Activated CD8-positive, alpha-beta memory T cell treated with anti-CD3 and anti-CD28 coated beads for 48 hours (primary cell): ENCODE data around the gene DIPK2B.

Source experiments
- DNase-seq, 3 experiments: peaks; one replicate each; pipeline ENCODE4 v3.0.0-alpha.2; 2020; ENCODE audit warnings: low read depth in 2 of 3, low spot score in 2 of 3

Gene DIPK2B

GRCh38 chrX:45200741-45201234, at the start of gene DIPK2B:
Gene DIPK2B, minus strand, starts transcription at chrX:45200876. Its CDS starts 50 bp downstream, at chrX:45200826.
- DNase-seq = no peak

GRCh38 chrX:45240301-45240700, 39.6 kb upstream of the DIPK2B start:
- no peak for DNase-seq

- no peak for DNase-seq
Observed at GRCh38 chrX:45238489-45238888, 37.8 kb upstream of the DIPK2B start.

GRCh38 chrX:45233531-45233930, 32.9 kb upstream of the DIPK2B start:
- no peak for DNase-seq

- no peak for DNase-seq
Observed at GRCh38 chrX:45232139-45232538, 31.5 kb upstream of the DIPK2B start.

GRCh38 chrX:45230410-45230809, 29.7 kb upstream of the DIPK2B start:
- DNase-seq = no peak

- DNase-seq = no peak
Observed at GRCh38 chrX:45229348-45229747, 28.7 kb upstream of the DIPK2B start.

GRCh38 chrX:45228126-45228525, 27.4 kb upstream of the DIPK2B start:
- DNase-seq = no peak

GRCh38 chrX:45208121-45208856, 7.6 kb upstream of the DIPK2B start:
- no peak for DNase-seq

- no peak for DNase-seq
Observed at GRCh38 chrX:45202171-45202570, 1.5 kb upstream of the DIPK2B start.

GRCh38 chrX:45198706-45199105, 2.0 kb downstream of the DIPK2B start:
- DNase-seq = no peak

GRCh38 chrX:45198301-45198700, 2.4 kb downstream of the DIPK2B start:
- DNase-seq = no peak

GRCh38 chrX:45196701-45197100, 4.0 kb downstream of the DIPK2B start:
- no peak for DNase-seq

GRCh38 chrX:45191820-45192409, 8.8 kb downstream of the DIPK2B start:
- DNase-seq = no peak

- no peak for DNase-seq
Observed at GRCh38 chrX:45191383-45191782, 9.3 kb downstream of the DIPK2B start.

GRCh38 chrX:45187731-45188130, 12.9 kb downstream of the DIPK2B start:
- no peak for DNase-seq

GRCh38 chrX:45186643-45187026, 14.0 kb downstream of the DIPK2B start:
- DNase-seq = no peak

- DNase-seq = no peak
Observed at GRCh38 chrX:45184211-45184610, 16.5 kb downstream of the DIPK2B start.

- no peak for DNase-seq
Observed at GRCh38 chrX:45172890-45173289, 27.8 kb downstream of the DIPK2B start.

- DNase-seq = no peak
Observed at GRCh38 chrX:45166781-45167180, 33.9 kb downstream of the DIPK2B start.

- no peak for DNase-seq
Observed at GRCh38 chrX:45165726-45166125, 35.0 kb downstream of the DIPK2B start.

GRCh38 chrX:45164995-45165394, 35.7 kb downstream of the DIPK2B start:
- DNase-seq = no peak
